Transverse colon (tissue), 4 donors: ENCODE data around the gene PLCH1.

Experiments used
- POLR2A ChIP-seq: fragments of 450-650 bp; IDR thresholded peaks from one replicate; pipeline ENCODE4 v1.6.1; 2016; ENCODE audit warnings: antibody characterized with exemption, mild to moderate bottlenecking, moderate library complexity
- POLR2AphosphoS5 ChIP-seq, 3 donors: sonication (generic); formaldehyde crosslinking; IDR thresholded peaks; one replicate each; pipeline ENCODE4 v1.6.1; 2016; ENCODE audit warnings: antibody characterized with exemption in 3 of 3
- TF ChIP-seq, protein P1 (sequence below), 5 experiments: fragments of 200-600 bp in 3 of 5; fragments of 450-650 bp in 2 of 5; sonication (generic) in 3 of 5; IDR thresholded peaks; 1 replicate in 2 of 5; 2 replicates in 3 of 5; pipeline ENCODE4 v1.5.1; 2016 to 2017; ENCODE audit warnings: antibody characterized with exemption in 5 of 5, inconsistent platforms in 3 of 5, mild to moderate bottlenecking in 2 of 5, moderate library complexity in 1 of 5

DNA sequence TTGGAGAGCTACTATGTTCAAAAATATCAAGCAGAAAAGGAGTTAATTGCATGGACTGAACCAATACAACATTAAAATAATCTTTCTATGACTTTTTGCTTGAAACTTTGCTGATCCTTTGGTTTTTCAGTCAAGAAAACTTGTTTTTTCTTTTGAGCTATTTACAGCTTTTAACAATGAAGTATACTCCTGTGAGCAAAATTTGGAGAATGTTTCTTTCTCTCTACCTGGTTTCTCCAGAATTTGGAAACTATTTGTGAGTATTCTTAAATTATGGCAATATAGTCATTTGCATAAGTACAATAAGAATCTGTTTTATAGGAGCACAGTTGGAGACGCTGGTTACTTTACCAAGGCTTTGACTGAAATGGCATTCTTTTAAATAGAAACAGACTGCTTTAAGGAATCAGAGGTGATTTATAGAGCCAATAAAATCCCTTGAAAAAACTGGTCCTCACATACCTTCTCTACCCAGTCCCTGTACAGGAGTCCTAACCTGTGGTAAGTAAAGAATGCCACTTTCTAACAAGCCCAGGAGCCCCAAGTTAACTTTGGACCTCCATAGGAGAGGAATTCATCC, 127.4 kb downstream of the PLCH1 start:
- TF ChIP-seq, protein P1, sequence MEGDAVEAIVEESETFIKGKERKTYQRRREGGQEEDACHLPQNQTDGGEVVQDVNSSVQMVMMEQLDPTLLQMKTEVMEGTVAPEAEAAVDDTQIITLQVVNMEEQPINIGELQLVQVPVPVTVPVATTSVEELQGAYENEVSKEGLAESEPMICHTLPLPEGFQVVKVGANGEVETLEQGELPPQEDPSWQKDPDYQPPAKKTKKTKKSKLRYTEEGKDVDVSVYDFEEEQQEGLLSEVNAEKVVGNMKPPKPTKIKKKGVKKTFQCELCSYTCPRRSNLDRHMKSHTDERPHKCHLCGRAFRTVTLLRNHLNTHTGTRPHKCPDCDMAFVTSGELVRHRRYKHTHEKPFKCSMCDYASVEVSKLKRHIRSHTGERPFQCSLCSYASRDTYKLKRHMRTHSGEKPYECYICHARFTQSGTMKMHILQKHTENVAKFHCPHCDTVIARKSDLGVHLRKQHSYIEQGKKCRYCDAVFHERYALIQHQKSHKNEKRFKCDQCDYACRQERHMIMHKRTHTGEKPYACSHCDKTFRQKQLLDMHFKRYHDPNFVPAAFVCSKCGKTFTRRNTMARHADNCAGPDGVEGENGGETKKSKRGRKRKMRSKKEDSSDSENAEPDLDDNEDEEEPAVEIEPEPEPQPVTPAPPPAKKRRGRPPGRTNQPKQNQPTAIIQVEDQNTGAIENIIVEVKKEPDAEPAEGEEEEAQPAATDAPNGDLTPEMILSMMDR (IDR thresholded peaks at IDR 0.05), result no peak
- no peak for TF ChIP-seq POLR2AphosphoS5 (IDR thresholded peaks at IDR 0.05)
- no peak for TF ChIP-seq POLR2A
